ENCODE data around the gene DLGAP1.

GRCh38 chr18:3852321-3852720 lies 602.8 kb downstream of the DLGAP1 start:
- TF ChIP-seq CTCF (IDR thresholded peaks at IDR 0.05; ENCODE audit: low read length) (no peak), EZH2 (IDR thresholded peaks at IDR 0.05; ENCODE audit: borderline replicate concordance, low read length) (no peak)

Measured in OCI-LY1 (cell line).